Heart left ventricle (tissue), 13 donors: Measurements from ENCODE around the gene COX4I1.

Experiments used
- CTCF ChIP-seq, 12 donors: fragments of 200-600 bp; sonication (generic) in 4 of 12; IDR thresholded peaks; one replicate each; pipeline versions ENCODE4 v1.5.0 to v1.8.0; 2018 to 2022; ENCODE audit warnings: antibody characterized with exemption in 12 of 12, mild to moderate bottlenecking in 5 of 12
- POLR2A ChIP-seq, 2 donors: fragments of 450-650 bp; IDR thresholded peaks; one replicate each; pipeline ENCODE4 v1.6.1; 2017; ENCODE audit warnings: antibody characterized with exemption in 2 of 2, mild to moderate bottlenecking in 2 of 2, moderate library complexity in 2 of 2
- donor health status: ischemic (EF 13 %, LVEDD 7.1; RV severe dilation, severe dysfunction).
- donor health status: DM: no; HTN: yes; CAD: no.
- donor health status: DM: no; HTN: no; CAD: no.
- donor health status: ischemic (EF 25% LVEDD 6.9; RV normal size, moderate dysfunction).
- donor health status: ischemic (EF 25% LVEDD 5.7; RV mildly dilated, moderate dysfunction).
- donor health status: ischemic (EF 35%, LVEDD 5.7; RV mildly dilated, moderate dysfunction).
- donor health status: nonischemic (EF 11% LVEDD 7.7; RV severe dilation, severe dysfunction).
- donor health status: DM: yes; HTN: yes; CAD: no.
- donor health status: PGD.
- donor health status: ischemic (EF 29% LVEDD 5.4; RV normal size, mild dysfunction).
- donor health status: nonischemic (EF 23%, LVEDD 6.1; RV moderate dilation, normal function).

- TF ChIP-seq CTCF (IDR thresholded peaks at IDR 0.05) (no peak), POLR2A (IDR thresholded peaks at IDR 0.05) (no peak)
Observed at GRCh38 chr16:85805442-85806045, 6.0 kb downstream of the COX4I1 start.
